Lung (tissue), 12 donors: Measurements from ENCODE around the gene DIP2B. TPM values are rescaled to one million over a fixed set of nuclear protein-coding genes. Genes with fewer than 3 reads are reported as not detected.

Experiments used
- ATAC-seq: fragments of 200-7000 bp; cut with Tn5 transposase; one replicate; pipeline ENCODE4 v1.9.1; 2020; ENCODE audit warnings: moderate number of reproducible peaks; ENCODE audit not compliant: insufficient read depth, low FRiP score
- DNase-seq, 3 donors: peaks; one replicate each; pipeline ENCODE4 v3.0.0-alpha.2; 2013 to 2017
- H3K27ac ChIP-seq, 2 donors: one replicate each; pipeline ENCODE4 v1.5.1; 2013; ENCODE audit warnings: mild to moderate bottlenecking in 2 of 2, moderate library complexity in 2 of 2, control low read depth in 1 of 2, inconsistent platforms in 1 of 2, low read depth in 1 of 2, low read length in 1 of 2
- H3K27me3 ChIP-seq, 3 donors: one replicate each; pipeline ENCODE4 v1.5.1; 2013; ENCODE audit warnings: low read length in 2 of 3; ENCODE audit not compliant: control insufficient read depth in 3 of 3, insufficient read depth in 3 of 3
- H3K36me3 ChIP-seq, 4 donors: one replicate each; pipeline ENCODE4 v1.5.1; 2013; ENCODE audit warnings: low read length in 4 of 4, mild to moderate bottlenecking in 1 of 4, moderate library complexity in 1 of 4; ENCODE audit not compliant: control insufficient read depth in 4 of 4, insufficient read depth in 4 of 4
- H3K4me1 ChIP-seq, 5 donors: one replicate each; pipeline ENCODE4 v1.5.1; 2013; ENCODE audit warnings: low read length in 5 of 5, mild to moderate bottlenecking in 2 of 5, moderate library complexity in 1 of 5; ENCODE audit not compliant: control insufficient read depth in 5 of 5, insufficient read depth in 5 of 5
- H3K4me3 ChIP-seq: one replicate; pipeline ENCODE4 v1.5.1; 2013; ENCODE audit warnings: mild to moderate bottlenecking, control low read depth, moderate library complexity
- H3K9ac ChIP-seq, 2 donors: one replicate each; pipeline ENCODE4 v1.5.1; 2013; ENCODE audit warnings: low read length in 2 of 2, control low read depth in 1 of 2; ENCODE audit not compliant: insufficient read depth in 1 of 2
- H3K9me3 ChIP-seq, 4 donors: one replicate each; pipeline ENCODE4 v1.5.1; 2013; ENCODE audit warnings: low read length in 3 of 4, mild to moderate bottlenecking in 1 of 4, moderate library complexity in 1 of 4; ENCODE audit not compliant: control insufficient read depth in 4 of 4, insufficient read depth in 3 of 4
- CTCF ChIP-seq: IDR thresholded peaks from 2 replicates; pipeline ENCODE4 v1.5.1; 2012; ENCODE audit warnings: mild to moderate bottlenecking; ENCODE audit errors: control extremely low read depth, extremely low read depth
- WGBS, 2 donors: extraction: QIAGEN DNeasy Blood & Tissue Kit; methylation state at CpG; one replicate each; pipeline ENCODE4 v1.1.7; 2013; 5-methylcytosine and 5-hydroxymethylcytosine counted together
- polyA plus RNA-seq, 2 donors: library from polyadenylated mRNA; stranded (reverse); fragments of 200-250 nt; gene quantifications; one replicate each; pipeline ENCODE4 v1.2.1, GENCODE V29; 2013
- total RNA-seq, 2 donors: library from RNA; depleted of rRNA in 1 of 2; stranded (reverse); fragments of >200 nt in 1 of 2; gene quantifications; one replicate each; pipeline ENCODE4 v1.2.1, GENCODE V29; 2014 to 2021
- donor health status: control.
- donor health status: control.
- donor health status: Bipolar disorder and iron deficiency.
- donor health status: healthy.
- donor health status: DM: yes; HTN: yes; CAD: no.

DIP2B gene
- total and polyA plus RNA-seq, 4 donors, result 4.2 to 55.8 (median 18.6) TPM

GRCh38 chr12:50665170-50665569 is 160.4 kb downstream of the DIP2B start:
- TF ChIP-seq CTCF, result no peak
- peaks cover 0 to 2% (median under 1%) of the 10 kb centered on the region in 5 donors for H3K4me1 ChIP-seq
- 88 to 93% methylated on average over 5 of the region's 5 CpGs for WGBS, 2 donors
- no peak for DNase-seq
- no peak for ATAC-seq
- H3K4me3 ChIP-seq, result no peak overlapping the region
- H3K27ac ChIP-seq, result no peak overlapping the region
- H3K9me3 ChIP-seq, result no peaks in the 10 kb centered on the region
- peaks cover 0 to 6% (median 3%) of the 10 kb centered on the region in 4 donors for H3K36me3 ChIP-seq
- H3K27me3 ChIP-seq, result no peaks in the 10 kb centered on the region
- no peak overlapping the region for H3K9ac ChIP-seq

- ATAC-seq (no peak), DNase-seq (no peak)
- Histone ChIP-seq H3K9me3 (no peaks in the 10 kb centered on the region), H3K4me1 (peaks cover 0 to 2% (median 0%) of the 10 kb centered on the region in 5 donors), H3K4me3 (no peak overlapping the region), H3K9ac (no peak overlapping the region), H3K27me3 (no peaks in the 10 kb centered on the region), H3K27ac (no peak overlapping the region), H3K36me3 (peaks cover 0 to 2% (median under 1%) of the 10 kb centered on the region in 4 donors)
- WGBS, 2 donors, result 79 to 97% methylated on average over 1 of the region's 1 CpG
- TF ChIP-seq CTCF, result no peak
Measured at GRCh38 chr12:50665609-50666008, 160.8 kb downstream of the DIP2B start.

DNA sequence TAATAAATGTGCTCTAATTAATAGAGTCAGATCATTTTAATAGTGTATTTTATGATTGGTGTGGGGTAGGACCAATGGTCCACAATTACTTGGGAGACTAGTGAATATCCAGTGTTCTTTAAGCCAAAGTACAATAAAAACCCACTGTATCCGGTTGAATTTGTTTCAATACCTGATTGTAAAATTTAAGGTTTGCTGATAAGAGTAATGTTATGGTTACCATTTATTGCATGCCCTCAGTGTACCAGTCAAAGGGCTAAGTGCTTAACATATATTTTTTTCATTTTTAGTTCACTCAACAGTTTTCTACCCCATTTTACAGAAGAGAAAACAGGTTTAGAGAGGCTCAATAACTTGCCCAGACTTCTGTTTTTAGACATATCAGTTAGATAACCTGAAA is 161.2 kb downstream of the DIP2B start:
- Histone ChIP-seq H3K27me3 (no peaks in the 10 kb centered on the region), H3K27ac (no peak overlapping the region), H3K4me1 (peaks cover 0 to 2% (median 0%) of the 10 kb centered on the region in 5 donors), H3K4me3 (no peak overlapping the region), H3K9me3 (no peaks in the 10 kb centered on the region), H3K9ac (no peak overlapping the region), H3K36me3 (peaks cover under 1 to 2% (median under 1%) of the 10 kb centered on the region in 4 donors)
- DNase-seq (no peak), ATAC-seq (no peak)
- WGBS, 2 donors, result 97 to 100% methylated on average over 1 of the region's 1 CpG
- no peak for TF ChIP-seq CTCF

- no peak overlapping the region for H3K4me3 ChIP-seq
- no peaks in the 10 kb centered on the region for H3K9me3 ChIP-seq
- no peaks in the 10 kb centered on the region for H3K27me3 ChIP-seq
- TF ChIP-seq CTCF, result no peak
- WGBS, 2 donors, result 43 to 78% methylated on average over 3 of the region's 3 CpGs
- no peak overlapping the region for H3K27ac ChIP-seq
- ATAC-seq (no peak), DNase-seq (no peak)
- H3K9ac ChIP-seq, result no peak overlapping the region
- H3K36me3 ChIP-seq, result peaks cover 6 to 29% (median 11%) of the 10 kb centered on the region in 4 donors
- H3K4me1 ChIP-seq, result peaks cover 0 to 13% (median 0%) of the 10 kb centered on the region in 5 donors
Measured at GRCh38 chr12:50672158-50672557, 167.4 kb downstream of the DIP2B start.
